Karpas-422 (cell line): ENCODE data around the gene IQCK. TPM values are rescaled to one million over a fixed set of nuclear protein-coding genes. Genes with fewer than 3 reads are reported as not detected.

Source experiments
- DNase-seq: peaks from one replicate; pipeline ENCODE4 v3.0.0-alpha.2; 2015
- H2AFZ ChIP-seq: fragments of 200-600 bp; sonication (generic); 2 replicates; pipeline ENCODE4 v1.6.1; 2014; ENCODE audit warnings: antibody characterized with exemption, low read length, mixed read lengths
- H3K27ac ChIP-seq: fragments of 200-600 bp; sonication (generic); 2 replicates; pipeline ENCODE4 v1.5.1; 2014; ENCODE audit warnings: mild to moderate bottlenecking, low read length, moderate library complexity
- H3K27me3 ChIP-seq: fragments of 200-600 bp; sonication (generic); 2 replicates; pipeline ENCODE4 v1.6.1; 2014; ENCODE audit warnings: low read length, mixed read lengths
- H3K36me3 ChIP-seq: fragments of 200-600 bp; sonication (generic); 2 replicates; pipeline ENCODE4 v1.6.1; 2014; ENCODE audit warnings: low read length, mixed read lengths; ENCODE audit not compliant: insufficient read depth
- H3K4me1 ChIP-seq: fragments of 200-600 bp; sonication (generic); 2 replicates; pipeline ENCODE4 v1.6.1; 2014; ENCODE audit warnings: mild to moderate bottlenecking, low read length, mixed read lengths
- H3K4me2 ChIP-seq: fragments of 200-600 bp; sonication (generic); 2 replicates; pipeline ENCODE4 v1.6.1; 2014; ENCODE audit warnings: low read length, low read depth, mild to moderate bottlenecking; ENCODE audit not compliant: poor library complexity, severe bottlenecking
- H3K4me3 ChIP-seq: fragments of 200-600 bp; sonication (generic); 2 replicates; pipeline ENCODE4 v1.5.1; 2014; ENCODE audit warnings: mild to moderate bottlenecking, antibody characterized with exemption, low read length, mixed read lengths
- H3K79me2 ChIP-seq: fragments of 200-600 bp; sonication (generic); 2 replicates; pipeline ENCODE4 v1.6.1; 2014; ENCODE audit warnings: mild to moderate bottlenecking, low read length, mixed read lengths
- H3K9ac ChIP-seq: fragments of 200-600 bp; sonication (generic); 2 replicates; pipeline ENCODE4 v1.6.0; 2014; ENCODE audit warnings: low read length
- H3K9me2 ChIP-seq: fragments of 200-600 bp; sonication (generic), shearing (Covaris generic); replicated peaks from 2 replicates; pipeline ENCODE4 v1.6.0; 2014; ENCODE audit warnings: mild to moderate bottlenecking, low read length, moderate library complexity; ENCODE audit not compliant: insufficient read depth
- H3K9me3 ChIP-seq: fragments of 300-700, 200-600 bp; sonication (generic); 2 replicates; pipeline ENCODE4 v1.6.1; 2014; ENCODE audit warnings: low read length, mixed read lengths
- H4K20me1 ChIP-seq: fragments of 200-600 bp; sonication (generic); 2 replicates; pipeline ENCODE4 v1.6.1; 2014; ENCODE audit warnings: mild to moderate bottlenecking, antibody characterized with exemption, low read length, low read depth; ENCODE audit not compliant: insufficient read depth
- total RNA-seq: library from RNA; depleted of rRNA; stranded (reverse); fragments of >200 nt; shearing (Covaris generic); gene quantifications from 2 replicates; pipeline ENCODE4 v1.2.3, GENCODE V29; 2014; ENCODE audit warnings: low replicate concordance

The IQCK gene
- total RNA-seq, 1 experiment from 2014 or later, result 4.9 TPM

DNA sequence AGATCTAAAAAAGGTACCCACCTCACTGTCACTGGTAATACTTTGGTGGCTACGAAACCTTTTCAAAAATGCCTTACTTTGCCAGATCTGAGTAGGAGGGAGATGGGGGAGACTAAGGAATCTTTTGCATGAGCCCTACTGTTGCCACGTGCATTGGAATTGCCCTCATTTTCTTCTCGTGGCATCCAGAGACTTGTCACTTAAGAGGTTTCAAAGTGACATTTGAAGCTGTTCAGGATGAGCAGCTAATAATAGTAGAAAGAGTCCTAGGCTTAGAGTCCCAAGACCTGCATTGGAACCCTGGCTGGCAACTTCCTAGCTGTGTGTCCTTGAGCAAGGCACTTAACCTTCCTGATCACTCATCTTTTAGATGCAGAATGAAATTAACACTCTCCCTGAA lies 123.1 kb downstream of the IQCK start:
- Histone ChIP-seq H2AFZ (no peak overlapping the region), H3K27ac (no peak overlapping the region), H3K9me2 (no peaks in the 10 kb centered on the region), H3K79me2 (no peaks in the 10 kb centered on the region), H3K27me3 (no peaks in the 10 kb centered on the region), H3K4me1 (no peaks in the 10 kb centered on the region), H3K4me2 (no peak overlapping the region), H3K4me3 (no peak overlapping the region), H4K20me1 (no peaks in the 10 kb centered on the region), H3K9ac (no peak overlapping the region), H3K9me3 (no peaks in the 10 kb centered on the region), H3K36me3 (no peaks in the 10 kb centered on the region)
- no peak for DNase-seq

DNA sequence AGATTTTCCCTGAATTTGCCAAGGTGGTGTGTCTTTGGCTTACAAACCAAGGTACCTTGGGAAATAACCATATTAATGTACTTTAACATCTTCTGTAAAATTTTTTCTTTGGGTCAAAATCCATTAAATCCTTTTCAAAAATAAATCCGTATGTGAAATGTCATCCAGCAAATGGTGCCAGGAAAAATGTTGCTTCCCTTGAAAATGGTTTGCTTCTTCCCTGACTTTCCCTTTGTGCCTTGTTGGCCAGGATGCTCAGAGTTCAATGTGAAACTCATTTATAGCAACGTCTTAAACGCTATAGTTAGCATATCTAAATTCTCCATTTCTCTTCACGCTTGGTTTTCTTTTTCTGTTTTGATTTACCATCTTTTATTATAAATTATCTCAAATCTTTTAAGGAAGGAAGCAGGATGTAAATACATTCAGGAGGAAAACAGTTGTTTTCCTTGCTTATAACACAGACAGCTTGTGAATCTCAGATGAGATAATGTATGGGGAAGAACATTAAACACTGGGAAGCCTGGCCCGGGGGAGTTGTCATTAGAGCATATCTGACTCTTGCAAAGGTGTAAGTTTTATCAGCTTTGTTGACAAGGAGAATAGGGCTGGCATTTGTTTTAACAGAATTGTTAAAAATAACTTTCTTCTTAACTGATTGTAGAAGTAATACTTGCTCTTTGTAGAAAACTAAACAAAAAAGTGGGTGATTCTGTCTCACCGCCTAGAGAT lies 124.5 kb downstream of the IQCK start:
- no peaks in the 10 kb centered on the region for H3K4me1 ChIP-seq
- no peak overlapping the region for H3K4me3 ChIP-seq
- no peaks in the 10 kb centered on the region for H3K9me2 ChIP-seq
- no peak for DNase-seq
- no peaks in the 10 kb centered on the region for H3K36me3 ChIP-seq
- H3K4me2 ChIP-seq, result no peak overlapping the region
- H3K79me2 ChIP-seq, result no peaks in the 10 kb centered on the region
- no peaks in the 10 kb centered on the region for H3K27me3 ChIP-seq
- no peak overlapping the region for H2AFZ ChIP-seq
- H3K9me3 ChIP-seq, result no peaks in the 10 kb centered on the region
- no peaks in the 10 kb centered on the region for H4K20me1 ChIP-seq
- no peak overlapping the region for H3K9ac ChIP-seq
- no peak overlapping the region for H3K27ac ChIP-seq

DNA sequence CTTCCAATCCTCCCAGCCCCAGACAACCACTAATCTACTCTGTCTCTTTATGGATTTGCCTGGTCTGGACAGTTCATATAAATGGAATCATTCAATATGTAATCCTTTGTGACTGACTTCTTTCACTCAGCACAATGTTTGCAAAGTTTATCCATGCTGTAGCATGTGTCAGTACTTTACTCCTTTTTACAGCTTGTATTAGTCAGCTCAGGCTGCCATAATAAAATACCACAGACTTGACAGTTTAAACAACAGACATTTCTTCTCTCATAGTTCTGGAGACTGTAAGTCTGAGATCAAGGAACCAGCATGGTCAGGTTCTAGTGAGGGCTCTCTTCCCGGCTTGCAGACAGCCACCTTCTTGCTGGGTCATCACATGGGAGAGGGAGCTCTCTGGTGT lies 125.3 kb downstream of the IQCK start:
- Histone ChIP-seq H3K79me2 (no peaks in the 10 kb centered on the region), H3K9me3 (no peaks in the 10 kb centered on the region), H3K27me3 (no peaks in the 10 kb centered on the region), H3K4me1 (no peaks in the 10 kb centered on the region), H3K4me2 (no peak overlapping the region), H2AFZ (no peak overlapping the region), H3K9me2 (no peaks in the 10 kb centered on the region), H3K36me3 (no peaks in the 10 kb centered on the region), H4K20me1 (no peaks in the 10 kb centered on the region), H3K4me3 (no peak overlapping the region), H3K9ac (no peak overlapping the region), H3K27ac (no peak overlapping the region)
- DNase-seq, result no peak

DNA sequence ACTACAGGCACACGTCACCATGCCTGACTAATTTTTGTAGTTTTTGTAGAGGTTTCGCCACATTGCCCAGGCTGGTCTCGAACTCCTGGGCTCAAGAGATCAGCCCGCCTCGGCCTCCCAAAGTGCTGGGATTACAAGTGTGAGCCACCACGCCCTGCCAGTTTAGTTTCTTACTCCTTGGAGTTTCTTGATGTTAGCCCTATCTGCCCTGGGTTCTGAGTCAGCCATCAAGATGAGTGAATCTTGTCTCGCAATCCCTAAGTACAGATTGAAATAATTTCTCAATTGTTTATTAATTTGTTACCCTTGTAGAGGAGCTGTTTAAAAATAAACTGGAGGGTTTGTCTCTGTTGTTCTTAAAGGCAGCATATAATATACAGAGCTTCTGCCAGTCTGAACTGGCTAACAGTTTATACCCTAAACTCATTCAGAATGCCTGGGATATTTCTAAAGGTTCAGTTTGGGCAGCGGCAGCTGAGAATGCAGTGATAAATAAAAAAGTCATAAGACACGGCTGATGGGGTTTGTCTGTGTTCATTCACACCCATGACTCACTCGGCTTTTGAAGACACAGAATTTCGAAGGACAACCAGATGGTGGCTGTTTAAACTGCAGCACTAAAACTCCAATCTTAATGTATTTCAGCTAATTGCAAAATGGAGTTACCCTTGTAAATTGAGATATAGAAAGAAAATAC lies 127.0 kb downstream of the IQCK start:
- no peaks in the 10 kb centered on the region for H4K20me1 ChIP-seq
- H3K36me3 ChIP-seq, result no peaks in the 10 kb centered on the region
- no peaks in the 10 kb centered on the region for H3K9me2 ChIP-seq
- H3K4me1 ChIP-seq, result no peaks in the 10 kb centered on the region
- H3K4me2 ChIP-seq, result no peak overlapping the region
- no peaks in the 10 kb centered on the region for H3K79me2 ChIP-seq
- H3K9me3 ChIP-seq, result no peaks in the 10 kb centered on the region
- H3K4me3 ChIP-seq, result no peak overlapping the region
- H3K9ac ChIP-seq, result no peak overlapping the region
- no peaks in the 10 kb centered on the region for H3K27me3 ChIP-seq
- no peak for DNase-seq
- H2AFZ ChIP-seq, result no peak overlapping the region
- H3K27ac ChIP-seq, result no peak overlapping the region

DNA sequence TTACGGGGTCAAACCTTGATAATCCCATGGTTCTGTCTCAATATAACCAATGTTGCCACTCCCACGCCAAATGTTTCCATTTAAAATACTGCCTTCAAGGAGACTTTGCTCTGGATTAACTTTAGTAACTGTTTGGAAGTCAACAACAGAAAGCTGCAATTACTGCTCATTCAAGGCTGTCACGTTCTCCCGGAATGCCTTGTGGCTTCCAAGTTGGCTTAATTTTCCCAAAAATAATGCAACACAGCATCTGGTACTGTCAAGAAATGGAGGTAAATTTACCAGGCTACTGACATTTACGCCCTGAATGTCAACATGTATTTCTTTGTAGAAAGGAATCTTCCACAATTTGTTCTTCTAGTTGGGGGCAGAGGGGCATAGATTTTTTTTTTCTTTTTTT lies 128.4 kb downstream of the IQCK start:
- no peak overlapping the region for H3K4me2 ChIP-seq
- no peaks in the 10 kb centered on the region for H3K4me1 ChIP-seq
- no peaks in the 10 kb centered on the region for H3K36me3 ChIP-seq
- no peak overlapping the region for H3K4me3 ChIP-seq
- H3K9me3 ChIP-seq, result no peaks in the 10 kb centered on the region
- no peak overlapping the region for H3K27ac ChIP-seq
- DNase-seq, result no peak
- H3K9me2 ChIP-seq, result no peaks in the 10 kb centered on the region
- H3K27me3 ChIP-seq, result no peaks in the 10 kb centered on the region
- no peaks in the 10 kb centered on the region for H4K20me1 ChIP-seq
- H3K79me2 ChIP-seq, result no peaks in the 10 kb centered on the region
- H3K9ac ChIP-seq, result no peak overlapping the region
- no peak overlapping the region for H2AFZ ChIP-seq

DNA sequence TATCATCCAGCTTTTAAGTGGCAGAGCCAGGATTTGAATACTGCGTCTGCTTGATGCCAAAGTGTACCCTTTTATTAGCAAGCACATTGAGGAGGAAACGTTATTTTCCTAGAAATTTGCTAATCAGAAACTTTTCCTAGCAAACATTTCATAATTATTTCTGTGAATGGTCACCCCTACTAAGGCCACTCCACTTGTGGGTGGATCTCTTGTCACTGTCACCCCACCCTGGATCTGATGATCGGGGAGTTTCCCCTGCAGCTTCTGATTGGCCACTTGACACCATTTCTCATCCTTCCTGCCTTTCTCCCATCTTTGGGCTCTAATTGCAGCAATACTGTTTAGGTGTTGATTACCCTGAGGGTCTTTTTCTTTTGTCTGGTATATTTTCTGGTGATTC lies 130.7 kb downstream of the IQCK start:
- Histone ChIP-seq H3K4me3 (no peak overlapping the region), H3K27ac (no peak overlapping the region), H3K36me3 (no peaks in the 10 kb centered on the region), H3K27me3 (no peaks in the 10 kb centered on the region), H4K20me1 (no peaks in the 10 kb centered on the region), H3K9me2 (no peaks in the 10 kb centered on the region), H3K4me2 (no peak overlapping the region), H2AFZ (no peak overlapping the region), H3K9ac (no peak overlapping the region), H3K4me1 (no peaks in the 10 kb centered on the region; the same call in 1 of the 2 replicates), H3K9me3 (no peaks in the 10 kb centered on the region), H3K79me2 (no peaks in the 10 kb centered on the region)
- no peak for DNase-seq

DNA sequence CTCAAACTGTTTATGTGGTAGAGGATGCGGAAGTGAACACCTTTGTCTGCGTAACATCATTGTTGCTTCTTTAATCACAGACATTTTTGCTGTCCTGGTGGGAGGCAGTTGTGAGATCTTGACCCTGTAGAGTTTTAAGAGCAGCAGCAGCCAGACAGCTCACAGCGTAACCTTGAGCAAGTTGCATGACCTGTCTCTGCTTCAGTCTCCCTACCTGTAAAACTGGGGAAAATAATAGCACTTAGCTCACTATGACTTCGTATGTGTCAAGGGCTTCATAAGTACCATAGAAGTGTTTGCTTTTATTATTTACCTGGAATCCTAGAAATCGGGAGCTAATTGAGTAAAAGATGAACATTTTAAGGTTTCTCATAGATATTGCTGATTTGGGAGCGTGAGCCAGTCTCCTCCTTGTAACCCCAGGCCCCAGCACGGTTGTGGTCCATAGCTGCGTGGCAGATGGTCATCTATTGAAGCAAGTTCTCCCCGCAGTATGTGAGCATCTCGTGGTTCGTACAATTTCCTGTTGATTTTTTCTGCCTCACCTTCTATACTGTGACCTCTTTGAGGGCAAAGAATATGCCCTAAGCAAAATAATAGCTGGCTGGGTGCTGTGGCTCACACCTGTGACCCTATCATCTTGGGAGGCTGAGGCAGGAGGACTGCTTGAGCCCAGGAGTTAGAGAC lies 132.2 kb downstream of the IQCK start:
- Histone ChIP-seq H4K20me1 (no peaks in the 10 kb centered on the region), H3K9me3 (no peaks in the 10 kb centered on the region), H3K36me3 (no peaks in the 10 kb centered on the region), H3K9me2 (no peaks in the 10 kb centered on the region), H3K4me2 (no peak overlapping the region), H3K4me1 (peaks cover 12% of the 10 kb centered on the region), H3K9ac (no peak overlapping the region), H3K27me3 (no peaks in the 10 kb centered on the region), H3K4me3 (no peak overlapping the region), H2AFZ (no peak overlapping the region), H3K27ac (no peak overlapping the region), H3K79me2 (no peaks in the 10 kb centered on the region)
- DNase-seq, result no peak

DNA sequence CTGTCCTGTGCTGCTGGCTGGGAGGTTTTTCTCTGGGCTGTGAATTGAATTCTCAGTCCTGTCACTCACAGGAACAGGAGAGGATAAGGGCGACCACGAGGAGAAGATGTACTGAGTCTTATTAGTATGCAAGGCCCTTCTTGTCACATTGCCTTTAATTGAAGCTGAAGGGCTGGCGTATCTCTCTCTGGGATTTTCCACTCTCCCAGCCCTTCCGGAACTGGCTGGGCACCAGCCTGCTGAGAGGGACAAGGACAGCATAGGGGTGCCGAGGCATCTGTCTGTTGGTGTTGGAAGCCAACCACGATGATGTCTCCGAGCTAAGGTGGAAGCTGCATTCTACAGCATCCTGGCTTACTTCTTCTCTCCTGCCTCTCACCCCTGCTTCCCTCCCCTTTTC lies 133.4 kb downstream of the IQCK start:
- Histone ChIP-seq H3K9me3 (no peaks in the 10 kb centered on the region), H3K4me3 (no peak overlapping the region), H4K20me1 (no peaks in the 10 kb centered on the region), H2AFZ (no peak overlapping the region), H3K9ac (no peak overlapping the region), H3K36me3 (no peaks in the 10 kb centered on the region), H3K4me1 (peaks cover 12% of the 10 kb centered on the region), H3K4me2 (no peak overlapping the region), H3K27me3 (no peaks in the 10 kb centered on the region), H3K79me2 (no peaks in the 10 kb centered on the region), H3K9me2 (no peaks in the 10 kb centered on the region), H3K27ac (no peak overlapping the region)
- DNase-seq, result no peak
